GM10847 (cell line): ENCODE data around the gene MAST4.

Source experiments
- POLR2A ChIP-seq: IDR thresholded peaks from 2 replicates; pipeline ENCODE4 v1.6.1; 2011; ENCODE audit not compliant: insufficient read length; ENCODE audit errors: extremely low read depth

MAST4 gene

DNA sequence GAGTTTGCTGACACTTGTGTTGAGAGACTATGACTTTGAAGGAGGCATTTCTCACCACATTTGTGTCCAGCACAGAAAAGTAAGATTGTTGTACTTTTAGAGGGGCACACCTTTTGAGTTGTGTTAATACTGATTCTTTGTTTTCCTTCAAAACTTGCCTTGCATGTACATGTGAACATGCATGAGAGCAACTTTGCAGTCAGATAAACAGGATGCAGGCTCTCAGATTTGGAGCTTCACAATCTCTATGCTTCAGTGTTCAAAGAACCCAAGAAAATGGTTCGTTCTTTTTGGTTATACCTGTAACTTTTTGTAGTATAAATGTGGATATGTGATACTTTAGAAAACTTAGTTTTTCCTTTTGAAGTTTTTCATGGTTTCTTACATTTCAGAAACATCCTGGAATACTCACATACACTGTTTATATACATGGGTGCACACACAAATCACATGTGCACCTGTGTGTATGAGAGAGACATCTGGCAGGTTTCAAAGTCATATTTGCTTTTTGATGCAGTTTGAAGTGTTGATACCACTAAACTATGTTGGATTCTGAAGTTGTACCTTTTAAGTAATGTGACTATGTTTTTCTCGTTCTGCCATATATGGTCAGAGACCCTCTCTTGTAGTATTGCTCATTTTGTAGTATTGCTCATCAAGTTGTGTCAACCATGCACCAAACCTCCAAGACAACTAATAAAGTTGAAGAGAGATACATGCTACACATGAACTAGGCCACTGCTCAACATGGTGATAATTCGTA lies 409.7 kb downstream of the MAST4 start:
- TF ChIP-seq POLR2A = no peak

GRCh38 chr5:67006500-67006848 lies 410.3 kb downstream of the MAST4 start:
- no peak for TF ChIP-seq POLR2A

DNA sequence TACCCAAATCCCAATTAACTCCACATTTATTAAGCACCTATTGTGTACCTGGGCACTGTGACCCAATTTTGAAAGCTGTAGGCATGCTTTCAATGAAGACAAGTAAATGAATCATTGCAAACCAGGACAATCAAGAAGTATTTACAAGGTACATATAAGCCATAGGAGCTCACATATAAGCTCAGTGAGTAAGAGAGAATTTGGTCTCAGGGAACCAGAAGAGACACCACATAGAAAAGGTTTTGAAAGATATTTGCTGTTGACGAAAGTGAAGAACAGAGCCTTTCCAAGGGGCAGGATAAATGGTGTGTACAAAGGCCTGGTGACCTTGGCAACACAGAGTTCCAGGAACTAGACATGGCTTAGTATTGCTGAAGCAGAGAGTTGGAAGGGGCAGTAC lies 412.8 kb downstream of the MAST4 start:
- TF ChIP-seq POLR2A = no peak

DNA sequence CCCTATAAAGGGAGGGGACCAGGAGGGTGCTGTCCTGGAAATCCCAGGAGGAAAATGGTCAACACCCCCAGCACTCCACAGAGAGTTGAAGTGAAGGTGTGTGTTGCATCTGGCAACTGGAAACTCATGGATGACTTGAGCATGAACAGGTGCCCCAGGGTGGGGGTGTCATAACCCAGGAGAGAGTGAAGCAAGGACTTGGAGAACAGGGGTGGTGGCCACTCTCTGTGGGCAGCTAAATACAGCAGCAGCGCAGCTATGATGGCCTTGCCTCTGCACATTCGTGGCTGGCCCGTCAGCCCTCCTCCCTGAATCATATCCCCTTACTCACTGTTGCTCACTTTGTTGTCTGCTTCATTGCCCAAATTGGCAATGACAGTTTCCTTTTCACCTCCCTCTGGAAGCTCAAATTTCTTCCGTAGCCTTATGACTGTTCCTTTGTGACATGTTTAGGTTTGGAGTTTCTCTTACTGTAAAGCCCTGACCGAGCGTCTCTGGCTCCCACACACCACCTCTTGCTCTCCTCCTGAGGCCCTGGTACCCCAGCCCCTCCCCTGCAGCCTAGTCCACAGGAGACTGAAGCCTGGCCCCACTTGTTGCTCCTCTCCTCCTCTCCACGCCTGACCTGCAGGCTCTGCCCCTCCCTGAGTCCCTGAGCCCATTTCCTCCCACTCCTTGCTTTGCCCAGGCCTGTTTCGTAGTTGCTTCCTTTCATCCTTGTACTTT lies 414.7 kb downstream of the MAST4 start:
- no peak for TF ChIP-seq POLR2A

- TF ChIP-seq POLR2A = no peak
These were observed 415.2 kb downstream of the MAST4 start for GRCh38 chr5:67011422-67011821.

GRCh38 chr5:67012171-67012570 lies 416.0 kb downstream of the MAST4 start:
- TF ChIP-seq POLR2A = no peak

- no peak for TF ChIP-seq POLR2A
These were observed 417.5 kb downstream of the MAST4 start for GRCh38 chr5:67013719-67014118.

DNA sequence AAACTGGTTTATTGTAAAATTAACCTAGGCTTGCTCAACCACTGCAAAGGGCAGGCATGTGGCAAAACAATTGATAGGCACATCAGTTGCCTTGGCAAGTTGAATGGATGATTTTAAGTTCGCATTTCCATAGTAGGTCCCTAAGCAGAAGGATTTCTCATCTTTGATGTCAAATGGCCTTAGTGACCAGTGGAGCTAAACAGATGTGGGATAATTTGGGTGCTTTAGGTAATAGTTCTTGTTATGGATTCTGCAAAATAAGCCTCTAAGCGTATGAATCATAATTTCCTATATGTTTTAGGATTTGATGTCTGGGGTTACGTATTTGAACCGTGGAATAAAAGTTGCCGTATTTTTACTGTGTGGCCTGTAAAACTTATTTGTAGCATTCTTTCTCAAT lies 418.0 kb downstream of the MAST4 start:
- no peak for TF ChIP-seq POLR2A

DNA sequence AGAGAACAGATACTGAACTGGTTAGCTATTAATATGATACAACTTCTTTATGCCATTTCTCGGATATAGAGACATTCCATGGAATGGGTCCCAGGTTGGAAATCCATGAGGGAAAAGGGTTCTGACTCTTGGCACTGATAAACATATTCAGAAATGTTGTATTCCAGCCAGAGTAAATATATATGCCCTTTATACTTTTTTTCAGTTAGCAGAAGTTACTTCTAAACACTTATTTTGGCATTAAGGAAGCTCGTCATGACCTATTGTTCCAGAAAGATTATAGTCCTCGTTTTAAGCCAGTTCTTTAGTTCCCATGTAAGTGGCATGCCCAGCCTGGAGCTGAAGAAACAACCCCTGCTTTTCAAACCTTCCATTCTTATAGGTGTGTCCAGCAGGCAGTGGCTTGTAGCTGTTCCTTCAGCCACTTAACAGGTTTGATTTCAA lies 418.8 kb downstream of the MAST4 start:
- no peak for TF ChIP-seq POLR2A

GRCh38 chr5:67015541-67016191 lies 419.5 kb downstream of the MAST4 start:
- no peak for TF ChIP-seq POLR2A

DNA sequence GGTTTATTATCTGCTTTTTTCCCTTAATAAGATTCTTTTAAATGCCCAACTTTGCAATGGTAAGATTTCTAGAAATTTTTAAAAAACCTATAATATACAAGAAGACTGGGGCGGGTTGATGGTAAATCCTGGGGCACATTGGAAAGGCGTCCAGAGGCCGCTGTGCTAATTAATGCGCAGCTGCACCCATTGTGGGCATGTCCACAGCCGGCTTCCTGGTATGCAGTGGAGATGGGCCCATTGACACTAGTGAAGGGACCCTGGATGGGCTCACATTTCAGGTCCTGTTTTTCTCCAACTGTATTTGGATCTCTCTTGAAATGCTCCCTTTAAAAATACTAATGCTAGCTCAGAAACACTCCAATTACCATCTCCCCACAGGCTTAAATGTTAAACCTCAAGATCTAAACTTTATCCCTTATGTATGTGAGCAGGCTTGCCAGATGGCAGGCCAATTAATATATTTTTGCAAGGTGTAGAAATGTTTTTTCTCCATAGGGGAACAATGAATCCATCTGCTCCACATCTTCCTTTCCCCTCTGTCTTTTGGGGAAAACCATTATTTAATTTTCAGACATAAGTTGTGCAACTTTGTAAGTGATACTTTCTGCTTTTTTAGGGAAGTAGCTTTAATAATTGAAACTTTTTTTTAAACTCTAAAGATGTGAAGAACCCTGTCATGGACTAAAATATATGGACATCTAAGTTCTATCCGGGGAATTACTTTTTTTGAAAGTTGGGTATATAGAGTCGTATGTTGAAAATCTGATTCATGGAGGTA lies 423.1 kb downstream of the MAST4 start:
- no peak for TF ChIP-seq POLR2A

DNA sequence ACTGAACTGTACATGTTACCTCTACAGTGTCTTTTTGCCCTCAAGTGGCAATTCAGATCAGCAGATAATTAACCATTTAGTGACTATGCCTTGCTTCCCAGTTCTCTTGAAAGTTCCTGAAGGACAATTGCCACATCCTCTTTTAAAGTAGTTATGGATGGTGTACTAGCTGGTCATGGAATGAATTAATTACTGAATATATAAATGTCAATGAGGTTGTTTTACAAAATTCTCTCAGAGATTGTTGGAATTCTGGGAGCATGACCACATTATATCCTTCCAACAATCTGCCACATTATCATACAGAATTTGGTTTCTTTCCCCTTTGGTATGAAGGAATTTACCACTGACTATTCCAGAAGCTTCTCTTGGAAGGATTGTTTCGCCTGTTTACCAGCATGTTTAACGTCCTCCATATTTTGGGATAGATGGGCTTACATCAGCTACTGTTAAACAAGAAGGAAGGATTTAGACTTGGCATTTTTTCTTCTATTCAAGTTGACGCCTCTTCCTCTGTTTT lies 424.0 kb downstream of the MAST4 start:
- TF ChIP-seq POLR2A = no peak

DNA sequence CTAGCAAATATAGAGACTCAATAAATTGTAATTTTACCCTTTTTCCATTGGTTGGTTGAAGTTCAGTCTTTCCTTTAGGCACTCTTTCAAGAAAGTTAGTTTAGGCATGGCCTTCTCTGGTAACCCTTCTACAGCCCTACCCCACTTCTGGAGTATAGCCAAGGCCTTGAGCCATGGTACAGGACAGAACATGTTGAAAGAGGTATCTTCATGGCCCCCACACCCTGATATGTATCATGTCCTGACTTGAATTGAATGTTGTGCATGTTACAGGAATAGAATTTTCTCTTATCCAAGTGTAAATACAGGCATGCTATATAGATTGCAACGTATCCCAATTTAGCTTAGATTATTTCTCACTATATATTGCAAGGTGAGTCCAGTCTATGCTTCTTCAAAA lies 424.8 kb downstream of the MAST4 start:
- TF ChIP-seq POLR2A = no peak

GRCh38 chr5:67021521-67021920 lies 425.3 kb downstream of the MAST4 start:
- no peak for TF ChIP-seq POLR2A

GRCh38 chr5:67021962-67022361 lies 425.8 kb downstream of the MAST4 start:
- no peak for TF ChIP-seq POLR2A
